Vagina (tissue), 2 donors: Measurements from ENCODE around the gene PDZD4. TPM values are rescaled to one million over a fixed set of nuclear protein-coding genes. Genes with fewer than 3 reads are reported as not detected.
A peak's percentile ranks its signal among the peaks of the same experiment; 100 is the strongest.
"Not testable (repeated sequence)": the region's sequence is repeated elsewhere in the genome, so short reads cannot be mapped to it uniquely, and the experiment has no call there.

Experiments
- DNase-seq, 2 donors: peaks; one replicate each; pipeline ENCODE4 v3.0.0-alpha.2; 2017; ENCODE audit errors: extremely low spot score in 2 of 2
- H3K27ac ChIP-seq: fragments of 200-600 bp; sonication (generic); one replicate; pipeline ENCODE4 v1.5.1; 2019
- H3K27me3 ChIP-seq: fragments of 200-600 bp; sonication (generic); one replicate; pipeline ENCODE4 v1.5.1; 2019
- H3K36me3 ChIP-seq, 2 donors: fragments of 200-600 bp; sonication (generic); one replicate each; pipeline ENCODE4 v1.5.1; 2017 to 2019
- H3K4me1 ChIP-seq: fragments of 200-600 bp; sonication (generic); one replicate; pipeline ENCODE4 v1.5.1; 2019
- H3K4me3 ChIP-seq, 2 donors: fragments of 200-600 bp; sonication (generic); 1 replicate in 1 of 2; 2 replicates in 1 of 2; pipeline ENCODE4 v1.5.1; 2016 to 2019
- H3K9me3 ChIP-seq: fragments of 200-600 bp; sonication (generic); one replicate; pipeline ENCODE4 v1.5.1; 2019
- CTCF ChIP-seq, 3 experiments: fragments of 450-650 bp in 2 of 3; fragments of 200-600 bp in 1 of 3; sonication (generic) in 1 of 3; IDR thresholded peaks; one replicate each; pipeline ENCODE4 v1.5.1; 2017 to 2019; ENCODE audit warnings: antibody characterized with exemption in 3 of 3, mild to moderate bottlenecking in 2 of 3, moderate library complexity in 2 of 3
- POLR2A ChIP-seq, 2 donors: fragments of 450-650 bp; IDR thresholded peaks; one replicate each; pipeline ENCODE4 v1.6.1; 2017; ENCODE audit warnings: antibody characterized with exemption in 2 of 2, mild to moderate bottlenecking in 2 of 2, moderate library complexity in 2 of 2
- POLR2AphosphoS5 ChIP-seq, 2 donors: sonication (generic); formaldehyde crosslinking; IDR thresholded peaks; one replicate each; pipeline ENCODE4 v1.9.0; 2017; ENCODE audit warnings: antibody characterized with exemption in 2 of 2, mild to moderate bottlenecking in 2 of 2, low read depth in 1 of 2; ENCODE audit not compliant: insufficient read depth in 1 of 2
- intact Hi-C: fragments of 100-400 bp; cut with DNase I; formaldehyde crosslinking; loops from one replicate; pipeline ENCODE4 v1.15.1; 2023
- total RNA-seq: library from RNA; depleted of rRNA; stranded (reverse); fragments of >200 nt; gene quantifications from one replicate; pipeline ENCODE4 v1.2.3, GENCODE V29; 2016

Gene PDZD4
- total RNA-seq, 1 donor from 2014 or later = 10.3 TPM

- TF ChIP-seq CTCF (IDR thresholded peaks at IDR 0.05) (no peak), POLR2AphosphoS5 (IDR thresholded peaks at IDR 0.05; ENCODE audit: insufficient read depth in 1 of 2, low read depth in 1 of 2) (no peak), POLR2A (IDR thresholded peaks at IDR 0.05) (no peak)
- Histone ChIP-seq H3K4me3 (no peak overlapping the region), H3K27ac (no peak overlapping the region), H3K27me3 (no peaks in the 10 kb centered on the region), H3K36me3 (no peaks in the 10 kb centered on the region), H3K4me1 (peaks cover 5% of the 10 kb centered on the region), H3K9me3 (no peaks in the 10 kb centered on the region)
- intact Hi-C loops = no loop called here
- DNase-seq = peak in 1 of 2 donors; percentile 79
Measured at GRCh38 chrX:153824348-153824747, 6.0 kb downstream of the PDZD4 start.

- Histone ChIP-seq H3K36me3 (no peaks in the 10 kb centered on the region), H3K27me3 (no peaks in the 10 kb centered on the region), H3K9me3 (no peaks in the 10 kb centered on the region), H3K27ac (no peak overlapping the region), H3K4me1 (no peaks in the 10 kb centered on the region), H3K4me3 (no peak overlapping the region)
- DNase-seq = no peak
- intact Hi-C loops = no loop called here
- TF ChIP-seq CTCF (IDR thresholded peaks at IDR 0.05) = no peak
- TF ChIP-seq POLR2A (IDR thresholded peaks at IDR 0.05) = no peak
- no peak for TF ChIP-seq POLR2AphosphoS5 (IDR thresholded peaks at IDR 0.05; ENCODE audit: insufficient read depth in 1 of 2, low read depth in 1 of 2)
Measured at GRCh38 chrX:153821066-153821465, 9.3 kb downstream of the PDZD4 start.

GRCh38 chrX:153820601-153821000 lies 9.7 kb downstream of the PDZD4 start:
- H3K27ac ChIP-seq = no peak overlapping the region
- no peak for DNase-seq
- H3K9me3 ChIP-seq = no peaks in the 10 kb centered on the region
- intact Hi-C loops = no loop called here
- TF ChIP-seq POLR2A (IDR thresholded peaks at IDR 0.05) (no peak), POLR2AphosphoS5 (IDR thresholded peaks at IDR 0.05; ENCODE audit: insufficient read depth in 1 of 2, low read depth in 1 of 2) (no peak), CTCF (IDR thresholded peaks at IDR 0.05) (no peak)
- H3K27me3 ChIP-seq = no peaks in the 10 kb centered on the region
- no peak overlapping the region for H3K4me3 ChIP-seq
- H3K36me3 ChIP-seq = no peaks in the 10 kb centered on the region
- H3K4me1 ChIP-seq = no peaks in the 10 kb centered on the region

DNA sequence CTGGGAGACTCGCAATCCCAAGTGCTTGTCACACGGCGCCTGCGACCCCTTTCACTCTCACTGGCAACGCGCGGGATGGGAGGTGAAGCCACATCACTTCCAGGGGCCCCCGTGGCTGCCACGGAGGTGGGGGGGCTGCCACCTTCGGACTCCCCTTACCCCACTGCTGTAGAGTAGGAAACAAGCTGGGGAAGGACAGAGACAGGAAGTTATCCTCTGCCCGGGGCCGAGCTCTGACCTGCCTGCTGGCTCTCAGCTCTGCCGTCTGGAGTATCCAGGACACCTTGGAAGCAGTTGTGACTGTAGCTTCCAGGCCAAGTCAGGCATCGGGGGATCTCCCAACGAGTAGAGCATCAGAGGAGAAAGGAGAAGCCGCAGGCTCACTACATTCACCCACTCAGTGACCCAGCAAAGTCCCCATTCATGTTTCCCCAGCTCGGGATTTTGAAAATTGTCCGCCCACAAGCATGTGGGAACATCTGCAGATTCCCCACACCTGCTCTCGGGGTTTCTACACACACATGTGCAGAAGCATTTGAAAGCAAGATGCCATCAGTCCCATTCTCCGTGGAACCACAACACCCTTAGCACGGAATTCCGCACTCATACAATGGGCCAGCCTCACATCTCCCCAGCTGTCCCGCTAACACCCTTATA lies 10.8 kb downstream of the PDZD4 start:
- Histone ChIP-seq H3K27ac (peak overlapping the region; percentile 28), H3K9me3 (no peaks in the 10 kb centered on the region), H3K4me3 (peak overlapping the region; percentile 36 to 54), H3K27me3 (no peaks in the 10 kb centered on the region), H3K36me3 (no peaks in the 10 kb centered on the region), H3K4me1 (no peaks in the 10 kb centered on the region)
- intact Hi-C loops = no loop called here
- no peak for DNase-seq
- TF ChIP-seq CTCF (IDR thresholded peaks at IDR 0.05) (no peak), POLR2AphosphoS5 (IDR thresholded peaks at IDR 0.05; ENCODE audit: insufficient read depth in 1 of 2, low read depth in 1 of 2) (no peak), POLR2A (IDR thresholded peaks at IDR 0.05) (no peak)

GRCh38 chrX:153818571-153819383 lies 11.6 kb downstream of the PDZD4 start:
- H3K27me3 ChIP-seq = no peaks in the 10 kb centered on the region
- DNase-seq = no peak
- H3K36me3 ChIP-seq = no peaks in the 10 kb centered on the region
- intact Hi-C loops = no loop called here
- H3K4me3 ChIP-seq = peak overlapping the region; percentile 36 to 54
- TF ChIP-seq POLR2AphosphoS5 (IDR thresholded peaks at IDR 0.05; ENCODE audit: insufficient read depth in 1 of 2, low read depth in 1 of 2) = no peak
- TF ChIP-seq POLR2A (IDR thresholded peaks at IDR 0.05) = no peak
- H3K4me1 ChIP-seq = no peaks in the 10 kb centered on the region
- no peaks in the 10 kb centered on the region for H3K9me3 ChIP-seq
- peak overlapping the region; percentile 28 for H3K27ac ChIP-seq

GRCh38 chrX:153818064-153818463 lies 12.3 kb downstream of the PDZD4 start:
- H3K27me3 ChIP-seq, H3K4me3 ChIP-seq, H3K4me1 ChIP-seq, H3K36me3 ChIP-seq, H3K27ac ChIP-seq, H3K9me3 ChIP-seq, intact Hi-C loops, DNase-seq: not testable (repeated sequence)
